RPMI7951 (cell line): Measurements from ENCODE around the gene CWC15. TPM values are rescaled to one million over a fixed set of nuclear protein-coding genes. Genes with fewer than 3 reads are reported as not detected.
"Not testable (repeated sequence)": the region's sequence is repeated elsewhere in the genome, so short reads cannot be mapped to it uniquely, and the experiment has no call there.

Experiments
- DNase-seq: peaks from one replicate; pipeline ENCODE4 v3.0.0-alpha.2; 2012; ENCODE audit warnings: low read depth
- total RNA-seq: library from RNA; depleted of rRNA; stranded (reverse); fragments of >200 nt; shearing (Covaris generic); gene quantifications from 2 replicates; pipeline ENCODE4 v1.2.3, GENCODE V29; 2014; rRNA removed

Gene CWC15
- 65.5 and 68.7 TPM in 2 replicates for total RNA-seq

DNA sequence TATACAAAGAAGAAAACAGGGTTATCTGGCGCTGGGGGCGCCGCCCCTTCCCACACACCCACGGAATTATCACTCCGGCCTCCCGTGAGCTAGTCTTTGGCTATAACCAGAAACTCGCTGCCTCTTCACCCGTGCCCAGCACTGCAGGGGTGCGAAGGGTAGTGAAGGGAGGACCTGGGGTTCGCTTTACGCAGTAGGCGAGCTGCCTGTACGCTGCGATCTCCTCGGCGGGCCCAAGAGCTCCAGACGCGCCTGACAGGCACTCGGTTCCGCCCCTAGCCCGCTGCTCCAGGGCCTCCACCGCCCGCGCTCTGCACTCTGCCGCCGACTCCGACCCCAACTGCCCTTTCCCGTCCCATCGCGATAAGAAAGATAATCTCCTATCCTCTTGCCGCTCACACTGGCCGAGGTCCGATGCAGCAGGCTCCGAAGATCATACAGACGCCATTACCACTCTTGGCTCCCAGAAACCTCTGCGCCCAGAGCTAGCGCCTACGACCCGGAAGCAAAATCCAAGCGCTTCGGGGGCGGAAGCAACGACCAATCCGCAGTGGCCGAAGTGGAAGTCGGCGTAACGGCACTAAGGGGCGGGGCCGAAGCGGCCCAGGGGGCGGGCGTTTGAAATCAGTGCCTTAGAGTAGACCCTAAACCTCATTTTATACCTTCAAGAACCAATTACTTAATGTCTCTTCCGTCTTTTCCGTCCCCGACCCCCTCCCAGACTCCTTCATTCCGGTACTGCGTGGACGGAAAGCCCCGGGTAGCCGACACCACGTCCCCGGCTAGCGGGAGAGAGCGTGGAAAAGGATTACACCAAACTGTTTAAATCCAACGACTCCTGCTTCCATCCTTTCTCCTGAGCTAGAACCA, at the start of gene CWC15, which contains the start of gene KDM4D:
TSS of gene CWC15 (minus strand) at position 458 of the 870 bp plus-strand sequence. CDS start 1,371 bp downstream, outside the sequence.
TSS of gene KDM4D (plus strand) at position 611 of the 870 bp plus-strand sequence. CDS start 23,664 bp downstream, outside the sequence.
- DNase-seq, result peak; percentile 93

DNA sequence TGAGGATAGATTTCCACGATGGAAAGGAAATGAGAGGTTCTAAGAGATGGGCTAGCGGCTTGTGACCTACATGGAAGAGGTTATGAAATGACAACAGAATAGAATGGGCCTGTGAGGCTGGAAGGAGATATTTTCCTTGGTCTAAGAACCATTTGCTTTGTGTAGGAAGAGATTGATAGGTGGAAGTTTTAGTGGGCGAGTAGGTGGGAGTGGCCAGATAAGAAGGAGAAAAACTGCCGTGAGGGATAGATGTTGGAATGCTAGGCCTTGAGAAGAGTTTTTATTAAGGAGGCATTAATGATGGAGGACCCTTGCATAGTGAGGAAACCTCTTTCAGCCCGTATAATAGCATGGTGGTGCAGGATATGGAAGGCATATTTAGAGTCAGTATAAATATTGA, 48.1 kb upstream of the CWC15 start:
- not testable (repeated sequence) for DNase-seq

GRCh38 chr11:95016139-95016538, 42.8 kb upstream of the CWC15 start:
- no peak for DNase-seq

DNA sequence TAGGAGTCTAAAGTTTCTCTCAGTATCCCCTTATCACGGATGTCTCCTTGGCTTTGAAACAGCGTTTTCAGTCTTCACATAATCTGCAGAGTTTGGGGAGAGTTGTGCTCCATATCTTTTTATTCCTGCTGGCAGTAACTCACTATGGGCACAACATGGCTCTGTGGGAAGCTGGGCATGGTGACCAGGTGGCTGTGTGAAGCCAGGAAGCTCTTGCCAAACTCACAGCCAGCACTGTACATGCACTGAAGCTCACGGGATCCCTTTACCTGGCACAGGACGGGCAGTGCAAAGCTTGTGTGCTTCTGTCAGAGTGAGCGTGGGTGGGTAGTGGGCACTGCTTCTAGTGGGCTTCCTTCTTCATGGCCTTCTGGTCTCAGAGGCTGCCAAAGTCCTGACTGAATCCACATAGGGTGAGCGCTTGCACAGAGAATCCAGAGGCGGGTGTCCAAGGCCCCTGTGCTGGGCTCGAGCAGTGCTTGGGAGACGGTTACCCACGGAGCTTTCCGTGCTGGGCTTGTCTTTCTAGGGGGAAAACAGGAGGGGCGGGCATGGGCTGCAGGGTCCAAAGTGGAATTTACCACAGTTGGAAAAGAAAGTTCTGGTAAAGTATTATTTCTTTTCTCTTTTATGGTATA, 40.9 kb upstream of the CWC15 start:
- no peak for DNase-seq

DNA sequence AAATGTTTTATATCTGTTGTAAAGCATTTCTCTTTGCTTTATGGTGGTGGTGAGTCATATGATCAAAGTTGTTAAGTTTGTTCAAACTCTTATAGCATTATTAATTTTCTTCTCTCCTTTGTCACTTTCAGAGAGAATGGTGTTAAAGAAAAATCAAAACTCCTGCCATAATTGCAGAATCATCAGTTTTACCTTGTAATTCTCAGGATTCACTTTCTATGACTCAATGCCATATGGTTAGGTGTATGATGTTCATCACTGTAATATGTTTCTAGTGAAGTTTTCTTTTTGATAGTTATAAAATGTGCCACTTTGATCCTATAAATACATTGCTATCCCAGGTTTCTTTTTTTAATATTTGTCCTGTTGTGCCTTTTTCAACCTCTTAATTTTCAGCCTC, 38.0 kb upstream of the CWC15 start:
- DNase-seq, result no peak

DNA sequence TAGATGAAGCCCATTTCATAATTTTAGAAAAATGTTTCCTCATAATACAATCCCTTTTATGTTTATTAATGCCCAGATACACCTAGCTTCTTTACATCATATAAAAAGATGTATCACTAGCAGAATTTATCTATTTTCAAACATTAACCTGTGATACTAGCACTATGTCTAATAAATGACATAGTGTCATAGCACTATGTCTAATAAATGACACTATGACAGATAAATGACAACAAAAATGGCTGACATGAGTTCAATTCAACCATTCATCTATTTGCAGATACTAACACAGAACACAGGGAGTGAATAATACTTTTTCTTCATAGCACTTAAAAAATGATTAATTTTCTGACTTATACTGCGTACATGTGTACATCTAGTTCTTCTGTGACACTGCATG, 32.3 kb upstream of the CWC15 start:
- no peak for DNase-seq

GRCh38 chr11:95003716-95004115, 30.4 kb upstream of the CWC15 start:
- DNase-seq, result no peak

- DNase-seq, result no peak
Observed at GRCh38 chr11:94998285-94998684, 24.9 kb upstream of the CWC15 start.

DNA sequence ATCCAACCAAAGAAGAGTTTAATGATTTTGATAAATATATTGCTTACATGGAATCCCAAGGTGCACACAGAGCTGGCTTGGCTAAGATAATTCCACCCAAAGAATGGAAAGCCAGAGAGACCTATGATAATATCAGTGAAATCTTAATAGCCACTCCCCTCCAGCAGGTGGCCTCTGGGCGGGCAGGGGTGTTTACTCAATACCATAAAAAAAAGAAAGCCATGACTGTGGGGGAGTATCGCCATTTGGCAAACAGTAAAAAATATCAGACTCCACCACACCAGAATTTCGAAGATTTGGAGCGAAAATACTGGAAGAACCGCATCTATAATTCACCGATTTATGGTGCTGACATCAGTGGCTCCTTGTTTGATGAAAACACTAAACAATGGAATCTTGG, 24.1 kb upstream of the CWC15 start:
- no peak for DNase-seq

- no peak for DNase-seq
Observed at GRCh38 chr11:94993400-94993943, 20.1 kb upstream of the CWC15 start.

DNA sequence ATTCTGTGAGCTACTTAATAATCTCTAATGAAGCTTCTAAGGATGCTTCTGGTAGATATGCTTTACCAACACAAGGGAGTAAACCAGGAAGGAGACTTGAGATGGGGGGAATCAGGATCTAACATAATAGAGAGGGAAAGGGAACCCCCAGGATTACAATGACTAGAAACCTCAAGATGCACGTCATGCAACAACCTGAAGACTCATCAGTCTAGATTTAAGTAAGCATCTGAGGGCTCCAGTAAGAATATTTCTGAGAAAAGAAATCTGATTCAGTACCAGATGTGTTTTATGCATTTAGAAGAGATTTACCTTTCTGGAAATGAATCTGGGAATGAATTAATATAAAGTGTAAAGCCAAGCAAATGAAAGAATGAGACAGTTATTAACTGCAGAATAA, 15.4 kb upstream of the CWC15 start:
- DNase-seq, result no peak

DNA sequence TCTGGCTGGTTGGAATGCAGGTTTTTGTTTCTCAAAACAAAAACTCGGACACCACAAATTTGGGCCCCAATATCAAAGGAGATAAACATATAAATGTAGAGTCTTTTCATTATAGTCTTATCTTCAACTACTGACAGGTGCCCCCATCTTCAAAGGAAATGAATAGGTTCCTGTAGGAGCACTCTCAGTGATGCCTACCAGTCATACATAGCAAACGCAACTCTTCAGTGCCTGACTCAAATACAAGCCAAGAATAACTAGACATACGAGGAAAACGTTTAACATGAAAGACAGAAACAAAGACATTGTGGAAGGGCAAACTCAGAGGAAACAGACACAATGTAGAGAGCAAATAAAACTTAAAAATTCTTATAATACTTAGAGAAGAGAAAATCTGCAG, 14.0 kb upstream of the CWC15 start:
- DNase-seq, result no peak

DNA sequence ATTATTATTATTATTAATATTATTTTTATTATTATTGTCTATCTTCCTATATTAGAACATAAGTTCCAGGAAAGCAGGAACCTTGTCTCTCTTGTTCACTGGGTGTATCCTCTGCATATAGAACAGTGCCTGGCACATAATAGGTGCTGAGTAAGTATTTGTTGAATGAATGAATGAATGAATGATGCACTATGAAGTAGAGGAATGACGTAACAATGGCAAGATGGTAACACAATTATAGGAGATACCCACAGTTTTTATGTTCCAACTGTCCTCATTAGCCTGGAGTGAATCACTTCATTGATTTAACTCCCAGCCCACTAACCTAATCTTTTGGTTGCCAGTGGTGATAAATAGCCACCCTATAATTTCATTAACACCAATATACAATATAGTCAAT, 2.2 kb upstream of the CWC15 start:
- no peak for DNase-seq

- DNase-seq, result no peak
Observed at GRCh38 chr11:94974178-94974577, 822 bp upstream of the CWC15 start.

- DNase-seq, result no peak
Observed at GRCh38 chr11:94972700-94973098, 657 bp downstream of the CWC15 start.

DNA sequence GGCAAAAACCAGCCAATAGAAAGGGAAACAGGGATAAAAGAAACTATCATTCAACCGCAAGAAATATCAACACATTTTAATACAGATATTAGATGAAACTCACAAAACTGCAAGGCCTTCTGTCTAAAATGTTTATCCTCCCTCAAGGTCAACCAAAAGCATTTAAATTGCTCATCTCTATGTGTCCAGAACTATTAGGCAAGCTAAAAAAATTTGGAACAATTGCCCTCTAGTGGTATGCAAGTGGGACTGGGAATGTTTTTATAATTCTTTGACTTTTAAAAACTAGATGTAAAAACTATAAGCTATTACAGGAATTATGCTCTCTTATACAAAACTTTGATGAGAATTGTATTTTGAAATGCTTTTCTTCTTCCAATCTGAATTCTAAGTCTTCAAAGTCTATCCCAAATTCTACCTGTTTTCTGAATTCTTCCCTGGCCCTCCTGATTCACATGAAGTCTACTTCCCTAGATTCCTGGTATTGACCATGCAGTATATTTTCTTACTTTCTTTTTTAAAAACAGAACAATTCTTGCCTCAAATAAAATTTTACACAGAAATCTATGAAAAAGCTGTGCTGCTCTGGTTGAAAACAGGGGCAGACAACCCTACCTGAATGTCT, 4.9 kb downstream of the CWC15 start:
- DNase-seq, result peak; percentile 48

- DNase-seq, result no peak
Observed at GRCh38 chr11:94964934-94965333, 8.4 kb downstream of the CWC15 start.

- no peak for DNase-seq
Observed at GRCh38 chr11:94961255-94961654, 12.1 kb downstream of the CWC15 start.

- DNase-seq, result no peak
Observed at GRCh38 chr11:94960488-94960887, 12.9 kb downstream of the CWC15 start.

DNA sequence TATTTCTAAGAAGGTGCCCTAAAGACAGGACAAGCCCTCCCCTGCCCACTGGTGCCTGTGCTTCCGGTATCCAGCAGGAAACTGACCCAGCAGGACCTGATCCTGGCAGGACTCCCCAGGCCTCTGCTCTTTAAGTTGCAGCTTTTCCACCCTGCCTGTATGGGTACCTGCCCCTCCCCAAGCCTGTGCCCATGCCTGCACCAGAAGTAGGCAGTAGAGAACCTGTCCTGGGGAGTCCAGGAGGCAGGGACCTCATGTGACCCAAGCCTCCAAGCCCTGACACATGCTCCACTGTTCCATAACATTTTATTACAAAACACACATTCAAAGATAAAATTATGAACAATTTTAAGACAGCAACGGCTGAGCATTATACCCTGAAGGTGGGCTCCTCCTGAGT, 14.2 kb downstream of the CWC15 start:
- DNase-seq, result no peak

- peak; percentile 25 for DNase-seq
Observed at GRCh38 chr11:94958121-94958696, 15.1 kb downstream of the CWC15 start.

GRCh38 chr11:94956963-94957362, 16.4 kb downstream of the CWC15 start:
- no peak for DNase-seq
